ENCODE data around the gene TSHZ1.

Gene TSHZ1

DNA sequence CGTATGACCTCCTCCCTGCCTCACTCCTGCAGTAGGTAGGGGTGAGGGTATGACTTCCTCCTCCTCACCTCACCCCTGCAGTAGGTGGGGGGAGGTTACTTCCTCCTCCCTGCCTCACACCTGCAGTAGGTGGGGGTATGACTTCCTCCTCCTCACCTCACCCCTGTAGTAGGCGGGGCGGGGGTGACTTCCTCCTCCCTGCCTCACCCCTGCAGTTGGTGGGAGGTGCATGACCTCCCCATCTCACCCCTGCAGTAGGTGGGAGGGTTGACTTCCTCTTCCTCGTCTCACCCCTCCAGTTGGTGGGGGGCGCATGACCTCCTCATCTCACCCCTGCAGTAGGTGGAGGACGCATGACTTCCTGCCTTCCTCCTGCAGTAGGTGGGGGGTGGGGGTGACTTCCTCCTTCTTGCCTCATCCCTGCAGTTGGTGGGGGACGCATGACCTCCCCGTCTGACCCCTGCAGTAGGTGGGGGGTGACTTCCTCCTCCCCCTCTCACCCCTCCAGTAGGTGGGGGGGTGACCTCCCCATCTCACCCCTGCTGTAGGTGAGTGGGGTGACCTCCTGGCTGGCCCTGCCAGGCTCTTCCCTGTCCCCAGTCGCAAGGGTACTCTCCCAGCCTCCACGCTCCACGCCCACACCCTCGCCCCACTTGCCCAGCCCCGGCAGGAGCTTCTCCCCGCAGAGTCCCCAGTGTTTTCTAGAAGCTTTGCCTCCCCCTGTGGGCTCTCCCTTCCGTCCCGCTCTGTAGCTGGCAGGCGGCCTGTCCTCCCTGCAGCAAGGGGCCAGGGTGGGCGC lies 39.3 kb downstream of the TSHZ1 start:
- DNase-seq: no peak

DNA sequence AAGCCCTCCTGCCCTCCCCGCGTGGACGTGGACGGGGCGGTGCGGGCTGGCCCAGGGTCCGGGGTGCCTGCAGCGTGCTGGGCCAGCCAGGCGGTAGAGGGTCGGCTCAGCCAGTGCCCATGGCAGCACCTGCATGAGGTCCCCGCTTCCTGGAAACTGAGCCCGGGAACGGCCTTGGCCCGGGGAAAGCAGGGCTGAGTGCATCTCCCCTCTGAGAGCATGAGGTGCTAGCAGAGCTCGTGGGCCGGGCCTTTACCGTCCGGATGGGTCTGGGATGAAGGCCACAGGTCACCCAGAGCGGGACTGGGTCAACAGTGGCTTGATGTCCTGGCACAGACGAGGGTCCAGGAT lies 39.8 kb downstream of the TSHZ1 start:
- DNase-seq: no peak

DNA sequence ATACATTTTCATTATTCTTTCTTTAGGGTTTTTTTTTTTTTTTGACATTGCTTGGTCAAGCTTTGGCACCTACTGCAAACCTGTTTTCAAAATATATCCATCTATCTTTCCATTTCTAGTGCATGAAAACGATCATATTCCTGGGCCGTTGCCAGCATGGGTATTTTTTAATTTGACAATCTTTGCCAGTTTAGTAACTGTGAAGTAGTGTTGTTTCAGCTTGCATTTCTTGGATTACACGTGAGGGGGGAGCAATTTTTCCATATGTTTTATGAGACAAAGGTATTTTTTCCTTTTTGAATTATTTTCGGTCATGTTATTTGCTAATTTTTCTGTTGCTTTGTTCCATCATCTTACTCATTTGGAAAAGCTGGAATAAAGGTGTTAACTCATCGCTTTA lies 40.9 kb downstream of the TSHZ1 start:
- no peak for DNase-seq

DNA sequence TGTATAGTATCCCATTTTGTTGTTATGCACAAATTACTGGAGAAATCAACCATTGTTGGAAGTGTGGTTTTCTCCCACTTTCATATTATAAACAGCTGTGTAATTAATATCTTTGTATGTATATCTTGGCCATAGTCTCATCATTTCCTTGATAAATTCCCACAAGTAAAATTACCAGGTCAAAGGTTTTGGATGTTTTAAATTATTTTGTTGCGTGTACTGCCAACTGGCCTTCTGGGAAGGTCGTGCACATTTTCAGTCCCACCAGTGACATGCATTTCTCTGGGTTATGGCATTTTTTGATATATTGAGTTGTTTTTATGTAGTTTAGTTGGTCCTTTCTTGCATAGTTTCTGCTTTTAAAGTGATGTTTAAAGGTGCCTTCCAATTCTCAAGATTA lies 41.5 kb downstream of the TSHZ1 start:
- no peak for DNase-seq

DNA sequence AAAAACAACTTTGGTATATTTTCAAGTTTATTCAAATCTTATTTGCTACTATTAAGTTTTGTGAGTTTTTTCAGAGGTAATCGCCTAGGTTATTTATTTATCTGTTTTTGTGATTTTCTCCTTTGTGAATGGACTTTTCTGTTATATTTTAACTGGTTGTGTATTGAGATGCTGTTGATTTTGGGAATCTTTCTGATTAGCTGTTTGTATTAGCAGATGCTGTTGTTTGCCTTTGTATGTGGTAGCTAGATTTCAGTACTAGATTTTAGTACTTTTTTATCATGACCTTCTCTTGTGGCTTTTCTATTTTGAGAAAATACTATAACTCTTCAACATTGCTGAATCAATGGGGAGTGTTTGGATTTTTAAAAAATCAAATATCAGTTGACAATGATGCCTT lies 42.4 kb downstream of the TSHZ1 start:
- DNase-seq: no peak

DNA sequence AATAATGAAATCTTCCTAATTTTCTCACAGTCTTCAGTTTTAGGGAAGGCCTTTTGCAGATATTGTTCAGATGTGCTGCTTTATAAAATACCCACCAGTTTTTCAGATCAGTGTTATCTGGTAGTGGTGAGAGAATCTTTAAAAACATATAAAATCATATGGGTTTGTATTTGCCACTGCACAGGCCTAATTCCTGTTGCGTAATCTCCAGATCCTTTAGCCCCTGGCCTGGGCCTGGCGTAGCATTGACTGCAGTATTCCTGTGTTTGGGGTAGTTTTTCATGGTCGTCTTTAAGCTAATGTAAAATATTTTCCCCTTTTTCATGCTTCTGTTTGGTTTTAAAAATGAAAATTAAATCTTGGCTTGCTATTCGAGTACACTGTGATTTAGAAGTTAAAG lies 43.2 kb downstream of the TSHZ1 start:
- DNase-seq: no peak

DNA sequence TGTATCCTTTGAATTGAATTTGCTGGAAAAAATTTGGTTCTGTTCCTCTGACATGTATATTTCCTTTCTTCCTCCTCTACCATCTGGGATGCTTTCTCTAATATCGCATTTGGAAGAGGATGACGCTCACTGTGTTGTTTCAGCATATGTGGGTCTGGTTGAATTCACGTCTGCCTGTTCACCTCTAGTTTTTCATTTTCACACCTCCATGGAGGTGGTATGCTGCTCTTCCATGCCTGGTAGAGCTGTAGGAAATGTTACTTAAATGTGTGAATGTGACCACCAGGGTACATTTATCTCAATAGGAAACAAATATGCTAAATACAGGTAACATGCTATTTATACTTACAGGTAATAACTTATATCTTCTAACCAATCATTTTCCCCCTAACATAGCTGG lies 44.5 kb downstream of the TSHZ1 start:
- no peak for DNase-seq

DNA sequence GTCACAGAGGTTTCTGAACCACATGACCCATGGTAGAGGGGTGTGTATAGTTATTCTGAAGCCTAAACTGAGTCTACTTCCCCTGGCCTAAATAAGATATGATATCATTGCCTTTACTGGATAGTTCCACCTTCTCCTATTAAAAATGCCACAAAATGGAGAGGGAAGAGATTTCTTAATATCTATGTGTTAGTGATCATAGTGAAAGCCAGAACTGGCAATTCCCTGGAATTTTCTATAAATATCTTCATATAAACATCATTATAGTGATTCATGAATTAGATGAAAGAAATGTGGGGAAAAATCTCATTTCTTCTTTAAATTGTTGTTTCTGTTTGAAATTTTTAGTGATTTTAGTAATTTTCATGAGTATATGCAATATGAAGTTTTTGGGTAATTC lies 45.8 kb downstream of the TSHZ1 start:
- DNase-seq: no peak

DNA sequence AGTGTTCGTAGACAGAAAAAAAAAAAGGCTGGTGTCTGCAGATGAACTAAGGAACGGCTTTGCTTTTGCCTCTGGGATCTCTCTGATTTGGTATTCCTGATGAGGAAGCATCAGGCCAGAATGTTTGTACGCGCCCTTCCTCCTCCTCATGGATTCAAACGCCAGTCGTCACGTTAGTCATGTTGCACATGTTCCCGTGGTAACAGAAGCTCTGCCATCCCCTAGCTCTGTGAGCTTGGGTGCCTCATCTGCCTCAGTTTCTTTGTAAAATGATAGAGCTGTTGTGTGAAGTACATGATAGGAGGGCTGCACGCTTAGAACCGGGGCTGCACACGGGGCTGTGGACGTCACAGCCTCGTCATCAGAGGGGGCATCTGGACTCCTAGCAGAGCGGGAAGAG lies 47.0 kb downstream of the TSHZ1 start:
- DNase-seq: no peak

DNA sequence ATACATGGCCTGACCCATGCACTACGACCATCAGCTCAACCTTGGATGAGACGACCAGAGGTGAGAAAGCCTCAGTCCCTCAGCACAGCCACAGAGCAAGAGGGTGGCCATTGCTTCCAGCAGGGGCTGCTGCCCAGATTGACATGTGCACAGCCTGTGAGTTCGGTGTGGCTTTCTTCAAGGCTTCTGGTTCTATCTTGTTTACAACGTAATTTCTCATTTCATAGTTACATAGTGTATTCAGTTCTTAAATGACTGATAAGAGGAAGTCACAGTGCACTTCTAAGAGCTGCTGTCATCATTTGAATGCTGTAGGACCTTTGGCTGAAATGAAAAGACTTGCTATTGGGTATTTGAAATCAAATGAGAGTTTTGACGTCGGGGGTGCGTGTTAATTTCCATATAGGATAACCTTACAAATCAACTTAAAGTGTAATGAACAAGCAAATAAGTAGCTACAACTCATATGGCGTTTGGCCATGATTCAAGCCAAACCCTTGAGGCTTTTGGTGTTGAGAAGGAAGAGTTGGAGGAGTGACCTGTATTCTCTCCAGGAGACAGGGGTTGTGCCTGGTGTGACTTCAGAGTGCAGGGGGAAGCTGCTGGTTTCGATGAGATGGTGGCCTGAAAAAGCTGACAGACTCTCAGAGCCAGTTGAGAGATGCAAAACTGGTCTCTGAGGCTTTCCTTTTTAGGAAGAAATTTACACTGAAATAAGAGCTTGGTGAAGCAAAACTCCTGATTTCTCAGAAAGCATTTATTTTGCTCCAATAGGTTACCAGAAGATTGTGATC lies 51.0 kb downstream of the TSHZ1 start:
- DNase-seq: no peak

DNA sequence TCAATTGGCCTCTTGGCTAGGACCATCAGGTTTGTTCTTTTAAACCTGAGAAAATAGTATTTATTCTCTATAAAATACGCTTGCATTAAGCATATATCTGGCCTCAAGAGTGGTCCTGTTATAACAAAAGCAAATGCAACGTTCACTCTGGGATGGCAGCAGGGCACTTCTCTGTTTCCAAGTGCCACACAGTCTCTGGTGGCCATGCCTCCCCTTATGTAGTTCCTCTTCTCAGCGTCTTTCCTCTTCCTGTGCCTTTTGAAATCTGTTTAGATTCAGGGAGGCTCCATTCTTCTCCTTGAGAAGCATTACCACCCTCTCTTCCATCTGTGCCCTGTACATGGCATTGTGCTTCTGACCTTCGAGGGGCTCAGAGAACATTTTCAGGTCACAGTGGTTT lies 51.9 kb downstream of the TSHZ1 start:
- no peak for DNase-seq

DNA sequence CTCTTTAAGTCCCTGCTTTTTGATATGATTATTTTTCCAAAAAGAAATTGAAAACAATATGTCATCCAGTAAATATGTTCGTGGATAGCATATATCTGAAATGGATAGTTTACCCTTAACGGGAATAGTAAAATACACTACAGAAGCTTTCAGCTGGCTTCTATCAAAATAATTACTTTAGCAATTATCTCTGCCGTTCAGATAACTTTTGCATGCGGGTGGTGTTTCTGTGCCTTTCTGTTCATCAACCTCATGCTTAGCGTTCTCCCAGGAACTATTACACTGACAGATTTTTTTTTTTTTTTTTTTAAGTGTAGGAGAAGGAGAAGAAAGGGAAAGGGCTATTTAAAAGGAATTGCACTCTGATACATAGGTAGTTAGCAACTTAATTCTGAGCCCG lies 53.6 kb downstream of the TSHZ1 start:
- no peak for DNase-seq

DNA sequence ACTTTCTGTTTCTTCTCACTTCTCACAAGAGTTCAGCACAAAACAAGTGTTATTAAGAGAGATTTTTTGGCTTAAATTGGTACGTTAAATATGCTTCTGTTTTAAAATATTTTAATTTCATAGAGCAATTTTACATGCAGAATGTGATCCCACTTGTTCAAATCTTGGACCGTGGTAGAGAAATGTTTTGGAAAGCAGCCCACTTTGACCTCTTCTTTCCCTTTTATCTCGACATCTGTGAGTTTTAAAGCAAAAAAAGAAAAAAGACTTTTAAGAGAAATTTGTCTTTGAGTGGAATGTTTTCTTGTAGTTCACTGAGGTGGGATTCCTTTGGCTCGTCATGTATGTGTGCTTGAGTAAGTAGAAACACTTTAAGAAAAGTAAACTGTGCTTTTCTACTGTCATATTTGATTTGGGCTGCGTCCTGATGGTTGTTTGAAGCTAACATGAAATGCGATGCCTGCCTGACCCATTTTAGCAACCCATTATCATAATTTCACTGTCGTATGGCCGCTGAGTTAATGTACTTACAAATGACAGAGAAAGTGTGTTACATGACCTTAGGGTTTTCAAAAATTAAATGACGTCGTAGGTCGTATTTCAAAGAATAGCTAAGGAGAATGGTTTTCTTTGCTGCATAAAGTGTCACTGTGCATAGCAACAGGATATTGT lies 54.5 kb downstream of the TSHZ1 start:
- no peak for DNase-seq

DNA sequence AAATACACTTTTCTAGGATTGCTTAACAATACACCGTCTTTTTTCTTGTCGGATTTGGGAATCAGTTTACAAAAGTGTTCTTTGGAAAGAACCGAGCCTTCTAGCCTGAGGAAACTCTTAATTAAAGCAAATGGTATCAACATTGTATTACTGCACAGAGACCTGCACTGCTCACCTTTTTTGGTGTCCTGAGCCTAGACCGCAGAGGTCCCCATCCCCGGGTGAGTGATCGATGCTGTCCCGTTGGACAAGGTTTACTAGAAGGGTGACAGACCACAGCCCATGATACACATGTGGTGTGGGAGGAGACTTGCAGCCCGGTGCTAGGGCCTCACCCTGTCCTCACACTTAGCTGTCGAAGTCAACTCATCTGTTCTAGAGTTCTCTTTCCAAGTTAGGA lies 55.3 kb downstream of the TSHZ1 start:
- DNase-seq: no peak

DNA sequence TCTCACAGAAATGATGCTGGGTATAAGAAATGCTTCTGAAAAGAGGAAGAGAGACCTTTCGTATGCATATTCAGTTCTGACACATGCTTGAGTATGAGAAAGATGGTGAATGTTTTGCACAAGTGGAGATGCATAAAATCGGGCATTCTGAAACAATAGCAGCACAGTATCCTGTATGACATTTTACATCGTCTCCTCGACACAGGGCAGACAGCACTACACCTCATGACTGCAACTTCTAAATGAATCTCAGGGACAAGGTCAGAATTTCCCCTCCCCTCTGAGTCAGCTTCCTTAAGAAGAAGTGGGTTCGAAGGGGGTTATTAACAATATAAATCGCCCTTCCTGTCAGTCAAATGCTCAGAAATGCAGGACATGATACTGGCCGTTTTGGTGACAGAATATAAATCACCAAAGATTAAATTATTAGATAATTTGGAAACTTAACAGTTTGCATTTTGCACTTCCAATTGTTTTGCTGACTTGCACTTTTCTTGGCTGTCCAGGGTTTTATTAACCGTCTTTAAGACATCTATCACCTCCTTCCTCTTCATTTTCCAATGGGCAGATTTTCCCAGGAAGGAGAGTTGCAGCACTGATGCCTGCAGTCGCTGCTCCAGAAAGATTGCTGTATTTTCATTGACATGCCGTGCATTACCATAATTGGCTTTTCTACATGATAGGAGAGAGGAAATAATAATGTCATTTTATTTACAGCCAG lies 57.2 kb downstream of the TSHZ1 start:
- no peak for DNase-seq

DNA sequence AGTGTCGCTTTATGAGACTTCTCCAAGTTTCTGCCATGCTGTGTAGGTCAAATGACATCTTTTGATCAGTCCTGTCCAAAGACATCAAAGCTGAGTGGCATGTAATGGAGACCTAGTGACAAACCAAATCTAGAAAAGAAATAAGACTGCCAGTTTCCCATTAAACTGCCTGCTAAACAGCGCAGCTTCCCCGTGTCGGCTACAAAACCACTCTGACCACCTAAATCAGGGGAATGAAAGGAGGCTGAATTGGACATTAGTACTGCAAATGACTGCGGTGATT lies 57.7 kb downstream of the TSHZ1 start:
- no peak for DNase-seq

DNA sequence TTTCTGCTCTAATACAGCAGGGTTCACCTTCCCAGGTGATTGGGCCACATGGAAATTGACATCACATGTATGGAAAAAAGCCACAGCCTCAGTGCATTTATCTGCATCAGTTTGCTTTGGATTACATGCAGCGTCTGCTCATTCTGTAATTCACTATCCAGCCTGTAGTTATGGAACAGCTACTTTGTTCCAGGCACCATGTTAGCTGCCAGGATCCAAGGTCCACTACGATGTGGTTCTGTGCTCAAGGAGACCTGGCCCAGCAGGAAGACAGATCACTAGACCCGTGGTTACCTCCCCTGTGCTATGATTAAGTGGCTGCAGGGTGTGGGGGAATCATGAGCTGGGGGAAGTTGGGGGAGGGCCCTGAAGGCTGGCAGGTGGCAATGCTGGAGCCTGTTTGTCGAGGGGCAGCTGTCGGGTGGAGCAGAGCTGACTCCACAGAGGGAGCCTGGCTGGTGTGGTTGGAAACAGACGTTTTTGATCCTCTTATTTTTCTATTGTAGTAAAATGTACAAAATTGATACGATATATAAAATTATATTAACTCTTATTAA lies 58.6 kb downstream of the TSHZ1 start:
- DNase-seq: no peak

DNA sequence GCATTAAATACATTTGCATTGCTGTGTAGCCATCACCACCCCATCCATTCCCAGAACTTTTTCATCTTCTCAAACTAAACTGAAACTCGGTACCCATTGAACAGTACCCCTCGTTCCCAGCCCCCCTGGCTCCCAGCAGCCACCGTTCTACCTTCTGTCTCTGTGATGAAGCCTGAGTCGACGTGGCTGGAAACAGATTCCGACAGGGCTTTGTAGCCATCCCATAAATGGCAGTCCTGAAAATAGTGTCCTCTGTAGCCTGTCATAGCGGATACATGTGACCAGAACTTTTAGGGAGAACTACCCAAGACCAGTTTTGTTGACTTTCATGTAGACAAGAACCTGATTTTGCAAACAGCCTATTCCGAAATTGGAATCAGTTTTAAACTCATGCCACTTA lies 59.1 kb downstream of the TSHZ1 start:
- DNase-seq: no peak

DNA sequence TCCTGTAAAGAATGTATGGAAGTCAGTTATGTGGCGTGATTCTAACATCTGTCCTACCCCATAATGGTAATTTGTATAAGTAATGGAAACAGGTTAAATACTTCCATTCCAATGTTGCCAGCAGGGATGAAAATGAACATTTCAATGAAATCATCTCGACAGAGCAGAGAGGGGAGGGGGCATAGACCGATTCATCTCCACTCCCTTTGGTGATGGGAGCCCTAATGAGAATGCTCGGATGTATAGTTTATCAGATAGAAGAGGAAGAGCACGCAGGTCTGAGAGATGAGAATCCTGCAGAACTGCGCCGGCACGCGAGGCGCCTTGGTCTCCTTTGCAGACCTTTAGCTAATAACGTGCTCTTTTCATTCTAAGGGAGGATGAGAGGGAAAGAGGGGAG lies 61.4 kb downstream of the TSHZ1 start:
- DNase-seq: no peak

DNA sequence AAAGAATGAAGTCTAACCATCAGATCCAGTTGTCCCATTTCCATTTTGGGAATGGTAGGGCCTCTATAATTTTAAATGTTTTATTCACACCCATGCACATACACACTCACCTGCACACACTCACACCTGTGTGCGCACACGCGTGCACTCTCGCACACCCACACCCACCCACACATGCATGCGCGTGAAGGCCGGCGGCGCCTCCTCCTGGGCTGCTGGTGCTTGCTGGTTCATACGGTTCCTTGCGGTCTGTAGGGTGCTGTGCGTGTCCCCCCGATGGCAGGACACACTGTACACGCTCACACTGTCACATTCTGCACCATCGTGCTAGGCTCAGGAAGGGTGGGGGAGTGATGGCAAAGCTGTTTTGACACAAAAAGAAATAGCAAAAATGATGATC lies 63.2 kb downstream of the TSHZ1 start:
- no peak for DNase-seq

DNA sequence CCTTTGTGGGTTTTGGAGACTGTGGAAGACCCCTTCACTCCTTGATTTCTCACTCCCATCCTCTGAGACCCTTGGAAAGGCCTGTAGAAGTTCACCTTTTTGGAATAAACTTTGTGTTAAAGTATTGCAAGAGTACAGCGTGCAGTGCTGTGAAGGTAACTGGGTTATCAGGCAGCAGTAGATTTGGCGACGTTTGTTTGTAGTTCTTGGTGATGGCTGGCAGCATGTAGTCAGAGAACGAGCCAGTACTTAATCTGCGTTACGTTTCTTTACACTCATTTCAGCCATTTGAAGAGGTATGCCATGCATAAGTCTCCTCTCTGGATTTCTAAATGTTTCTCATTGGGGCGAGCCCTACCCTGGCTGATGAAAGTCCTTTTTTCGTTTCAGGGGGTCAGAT lies 64.6 kb downstream of the TSHZ1 start:
- no peak for DNase-seq

DNA sequence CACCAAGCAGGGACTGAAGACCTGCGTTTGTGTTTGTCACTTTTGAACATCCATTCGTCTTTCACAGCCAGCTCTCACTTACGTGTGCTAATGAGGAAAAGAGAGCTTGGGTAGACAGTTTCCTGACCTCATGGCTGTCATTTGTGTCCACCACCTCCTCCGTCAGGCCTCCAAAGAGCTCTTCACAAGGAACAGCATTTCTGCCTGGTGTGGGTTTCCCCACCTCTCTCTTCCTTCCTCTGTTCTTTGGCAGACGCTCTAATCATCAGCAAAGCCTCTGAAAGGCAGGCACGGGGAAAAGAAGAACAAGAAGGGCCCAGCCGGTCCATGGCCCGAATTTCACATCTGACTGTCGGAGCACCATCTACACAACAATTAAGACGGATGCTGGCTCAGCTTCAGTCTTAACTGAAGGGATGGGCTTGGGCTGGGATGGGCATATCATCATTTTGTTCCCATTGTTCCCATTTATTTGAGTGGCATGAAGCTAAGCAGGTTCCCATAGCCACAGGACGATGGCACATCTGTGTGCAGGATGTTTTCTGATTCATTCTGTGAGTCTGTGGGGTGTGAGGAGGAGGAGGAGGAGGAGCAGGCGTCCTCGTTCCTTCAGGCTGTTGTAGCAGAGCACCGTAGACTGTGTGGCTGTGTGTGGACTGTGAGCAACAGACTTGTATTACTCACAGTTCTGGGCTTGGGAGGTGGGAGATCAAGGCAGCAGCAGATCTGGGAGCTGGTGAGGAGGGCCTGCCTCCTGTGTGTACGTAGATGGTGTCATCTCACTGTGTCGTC lies 66.4 kb downstream of the TSHZ1 start:
- no peak for DNase-seq

DNA sequence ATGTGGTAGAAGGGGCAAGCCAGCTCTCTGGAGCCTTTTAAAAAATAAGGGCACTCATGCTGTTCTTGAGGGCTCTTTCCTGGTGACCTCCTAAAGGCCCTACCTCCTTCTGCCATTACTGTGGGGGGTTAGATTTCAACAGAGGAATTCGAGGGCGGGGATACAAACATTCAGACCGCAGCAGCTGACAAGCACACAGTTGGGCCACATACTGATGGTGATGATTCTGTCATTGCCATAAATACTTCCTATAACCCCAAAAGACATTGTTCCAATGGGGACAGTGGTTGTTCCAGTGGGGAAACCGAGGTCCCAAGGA lies 67.0 kb downstream of the TSHZ1 start:
- no peak for DNase-seq

All from stimulated activated CD4-positive, alpha-beta T cell treated with anti-CD3 and anti-CD28 coated beads, Interleukin-2, amount 100 ng/mL, for 48 hours (primary cell).